ENCODE data around the gene MYBPC1. TPM values are rescaled to one million over a fixed set of nuclear protein-coding genes. Genes with fewer than 3 reads are reported as not detected.

The MYBPC1 gene
- total and polyA plus RNA-seq, 8 donors = 0.08 to 13.6 (median 0.35) TPM; not detected in 2

GRCh38 chr12:101664992-101665391, 70.2 kb downstream of the MYBPC1 start:
- TF ChIP-seq CTCF (IDR thresholded peaks at IDR 0.05) = no peak
- ATAC-seq (no peak), FAIRE-seq (no peak), DNase-seq (no peak)
- Histone ChIP-seq H3K36me3 (no peaks in the 10 kb centered on the region), H3K27ac (no peak overlapping the region), H3K4me1 (no peaks in the 10 kb centered on the region), H3K27me3 (no peaks in the 10 kb centered on the region), H3K9me3 (no peaks in the 10 kb centered on the region), H3K4me3 (no peak overlapping the region)
- 69 to 79% methylated on average over 7 of the region's 7 CpGs for WGBS, 2 donors
- intact Hi-C loops (cut with DNase I) = no loop called here

- H3K4me1 ChIP-seq = peaks cover 0 to 5% (median 0%) of the 10 kb centered on the region in 3 donors
- H3K4me3 ChIP-seq = no peak overlapping the region
- no peak for TF ChIP-seq CTCF (IDR thresholded peaks at IDR 0.05)
- H3K9me3 ChIP-seq = no peaks in the 10 kb centered on the region
- ATAC-seq (no peak), FAIRE-seq (no peak), DNase-seq (no peak)
- intact Hi-C loops (cut with DNase I) = no loop called here
- H3K27ac ChIP-seq = no peak overlapping the region
- WGBS, 2 donors = 80 to 86% methylated on average over 7 of the region's 7 CpGs
- no peaks in the 10 kb centered on the region for H3K27me3 ChIP-seq
- H3K36me3 ChIP-seq = no peaks in the 10 kb centered on the region
Measured at GRCh38 chr12:101666052-101666728, 71.4 kb downstream of the MYBPC1 start.

- Histone ChIP-seq H3K9me3 (no peaks in the 10 kb centered on the region), H3K4me1 (peaks cover 0 to 5% (median 0%) of the 10 kb centered on the region in 3 donors), H3K27ac (no peak overlapping the region), H3K4me3 (no peak overlapping the region), H3K36me3 (no peaks in the 10 kb centered on the region), H3K27me3 (no peaks in the 10 kb centered on the region)
- intact Hi-C loops (cut with DNase I) = no loop called here
- FAIRE-seq (no peak), DNase-seq (no peak), ATAC-seq (no peak)
- WGBS, 2 donors = 74 to 81% methylated on average over 5 of the region's 5 CpGs
- no peak for TF ChIP-seq CTCF (IDR thresholded peaks at IDR 0.05)
Measured at GRCh38 chr12:101667591-101667990, 72.8 kb downstream of the MYBPC1 start.

- DNase-seq = peak in 3 of 6 donors; percentile 18 to 46 (median 30)
- peak in 3 of 4 donors; percentile 15 to 41 (median 33) for TF ChIP-seq CTCF (IDR thresholded peaks at IDR 0.05)
- no peak overlapping the region for H3K4me3 ChIP-seq
- peaks cover 0 to 5% (median 0%) of the 10 kb centered on the region in 3 donors for H3K4me1 ChIP-seq
- H3K9me3 ChIP-seq = no peaks in the 10 kb centered on the region
- peak; percentile 68 to 96 (median 90) for ATAC-seq
- FAIRE-seq = no peak
- intact Hi-C loops (cut with DNase I) = no loop called here
- no peaks in the 10 kb centered on the region for H3K36me3 ChIP-seq
- WGBS, 2 donors = 42 to 44% methylated on average over 6 of the region's 6 CpGs
- no peaks in the 10 kb centered on the region for H3K27me3 ChIP-seq
- H3K27ac ChIP-seq = no peak overlapping the region
Measured at GRCh38 chr12:101670007-101670671, 75.4 kb downstream of the MYBPC1 start.
